GM12874 (cell line): Measurements from ENCODE around the gene CACNA2D2.

Experiments used
- TF ChIP-seq, protein P1 (sequence below): IDR thresholded peaks from 2 replicates; pipeline ENCODE4 v1.5.1; 2011; ENCODE audit warnings: low read depth, mild to moderate bottlenecking, control low read depth, low read length, moderate library complexity; ENCODE audit not compliant: insufficient read depth

The CACNA2D2 gene

DNA sequence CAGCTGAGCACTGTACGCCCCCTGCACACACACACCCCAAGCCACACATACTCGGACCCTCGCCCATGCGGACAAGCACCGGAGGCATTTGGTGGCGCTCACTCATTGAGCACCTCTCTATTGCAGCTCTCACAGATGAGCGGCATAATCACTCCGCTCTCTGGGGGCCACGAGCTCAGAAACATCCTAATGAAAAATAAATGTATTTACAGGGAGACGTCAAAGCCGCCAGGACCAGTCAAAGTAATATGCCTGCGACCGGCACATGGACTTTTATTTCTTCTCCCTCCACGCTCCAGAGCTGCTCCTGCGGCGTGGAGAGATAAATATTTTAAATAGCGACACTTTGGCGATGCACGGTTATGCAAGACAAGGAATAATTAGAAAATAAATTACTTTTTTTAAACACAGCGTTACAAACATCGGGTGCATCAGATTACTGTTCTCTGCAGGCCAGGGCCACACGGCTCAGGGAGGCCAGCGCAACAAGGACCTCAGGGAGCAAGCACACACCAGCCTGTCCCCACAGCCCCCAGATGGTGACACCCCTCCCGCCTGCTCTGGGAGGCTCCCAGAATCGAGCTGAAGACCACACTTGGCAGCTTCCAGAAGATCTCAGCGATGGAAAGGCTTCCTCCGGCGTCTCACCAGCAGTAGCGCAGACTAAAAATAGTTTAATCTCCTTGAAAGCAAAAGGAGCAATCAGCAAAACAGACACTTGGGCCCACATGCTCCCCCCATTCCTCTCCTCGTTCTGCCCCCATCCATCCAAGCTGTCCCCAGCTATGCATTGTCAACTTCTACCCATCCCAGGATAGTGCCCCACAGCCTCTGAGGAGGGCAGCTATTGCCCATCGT, 48.0 kb downstream of the CACNA2D2 start:
- TF ChIP-seq, protein P1, sequence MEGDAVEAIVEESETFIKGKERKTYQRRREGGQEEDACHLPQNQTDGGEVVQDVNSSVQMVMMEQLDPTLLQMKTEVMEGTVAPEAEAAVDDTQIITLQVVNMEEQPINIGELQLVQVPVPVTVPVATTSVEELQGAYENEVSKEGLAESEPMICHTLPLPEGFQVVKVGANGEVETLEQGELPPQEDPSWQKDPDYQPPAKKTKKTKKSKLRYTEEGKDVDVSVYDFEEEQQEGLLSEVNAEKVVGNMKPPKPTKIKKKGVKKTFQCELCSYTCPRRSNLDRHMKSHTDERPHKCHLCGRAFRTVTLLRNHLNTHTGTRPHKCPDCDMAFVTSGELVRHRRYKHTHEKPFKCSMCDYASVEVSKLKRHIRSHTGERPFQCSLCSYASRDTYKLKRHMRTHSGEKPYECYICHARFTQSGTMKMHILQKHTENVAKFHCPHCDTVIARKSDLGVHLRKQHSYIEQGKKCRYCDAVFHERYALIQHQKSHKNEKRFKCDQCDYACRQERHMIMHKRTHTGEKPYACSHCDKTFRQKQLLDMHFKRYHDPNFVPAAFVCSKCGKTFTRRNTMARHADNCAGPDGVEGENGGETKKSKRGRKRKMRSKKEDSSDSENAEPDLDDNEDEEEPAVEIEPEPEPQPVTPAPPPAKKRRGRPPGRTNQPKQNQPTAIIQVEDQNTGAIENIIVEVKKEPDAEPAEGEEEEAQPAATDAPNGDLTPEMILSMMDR = no peak

DNA sequence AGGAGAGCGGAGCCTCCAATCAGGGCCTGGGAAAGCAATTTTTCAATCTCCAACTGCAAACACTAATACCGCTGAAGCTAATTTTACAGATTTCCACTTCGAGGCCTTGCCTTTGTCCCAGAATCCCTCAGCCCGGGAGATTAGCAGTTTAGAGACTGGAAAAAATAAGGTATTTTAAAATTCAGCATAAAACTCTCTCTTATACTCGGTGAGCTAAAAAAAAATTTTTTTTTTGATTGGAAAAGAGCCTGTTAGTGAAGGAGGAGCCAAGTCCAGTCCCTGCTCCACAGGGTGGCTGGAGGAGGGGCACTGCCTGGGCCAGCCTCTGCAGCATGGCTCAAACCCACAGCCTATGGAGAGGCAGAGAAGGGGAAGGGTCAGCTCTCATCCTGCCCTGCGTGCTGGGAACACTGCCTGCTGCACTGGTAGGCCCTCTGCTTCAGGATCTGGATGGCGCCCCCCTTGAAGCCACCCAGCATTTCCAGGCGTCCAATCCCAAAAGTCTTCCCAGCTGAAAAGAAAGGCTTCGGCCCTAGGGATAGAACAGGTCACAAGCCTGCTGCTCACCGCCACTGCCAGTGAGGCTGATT, 48.9 kb downstream of the CACNA2D2 start:
- TF ChIP-seq, protein P1 = no peak

DNA sequence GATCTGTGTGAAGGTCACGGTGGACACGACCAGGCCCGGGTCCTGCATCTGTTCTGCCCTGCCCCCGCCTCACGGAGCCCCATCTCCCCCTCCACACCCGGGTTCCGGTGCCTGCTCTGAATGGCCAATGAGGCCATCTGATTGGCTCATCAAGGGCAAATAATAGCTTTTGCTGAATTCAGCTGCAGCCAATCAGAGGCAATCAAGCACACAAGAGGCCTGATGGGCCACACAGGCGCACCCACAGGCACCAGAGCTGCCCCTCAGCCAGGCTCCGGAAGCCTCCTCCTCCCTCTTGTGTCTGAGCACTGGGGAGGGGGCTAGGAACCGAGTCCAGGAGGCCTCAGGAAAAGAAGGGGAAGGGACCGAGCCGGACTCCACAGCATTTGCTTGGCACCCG, 49.5 kb downstream of the CACNA2D2 start:
- TF ChIP-seq, protein P1 = no peak

DNA sequence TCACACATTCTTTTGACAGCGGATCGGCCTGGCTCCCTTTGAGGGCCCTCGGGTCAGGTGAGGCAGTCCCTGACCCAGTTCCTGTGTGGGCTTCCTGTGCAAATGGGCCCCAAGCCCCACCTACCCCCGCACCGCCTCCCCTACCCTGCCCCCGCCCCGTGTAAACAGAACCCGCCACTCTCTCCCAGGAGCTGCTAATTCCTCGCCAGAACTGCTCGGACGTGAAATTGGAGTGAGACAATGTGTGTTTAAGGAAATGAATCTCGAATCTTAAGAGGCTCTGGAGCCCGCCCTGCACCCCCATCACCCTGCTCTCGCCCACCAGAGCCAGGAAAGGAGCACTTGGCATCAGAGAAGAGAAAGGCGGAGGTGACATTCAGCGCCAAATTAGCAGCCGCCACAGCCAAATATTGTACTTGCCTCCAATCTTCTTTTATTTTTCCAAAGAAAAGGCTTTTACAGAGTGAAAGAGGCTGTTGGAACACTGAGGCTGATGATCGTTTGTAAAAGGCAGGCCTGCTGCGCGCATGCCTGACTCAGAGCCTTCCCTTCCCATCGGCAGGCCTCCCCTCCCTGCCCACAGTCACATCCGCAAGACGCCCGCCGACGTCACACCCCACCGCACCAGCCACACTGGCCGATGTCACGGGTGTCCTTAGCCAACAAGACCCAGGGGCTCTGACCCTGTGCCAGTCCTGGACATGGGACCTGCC, 53.1 kb downstream of the CACNA2D2 start:
- TF ChIP-seq, protein P1 = no peak

DNA sequence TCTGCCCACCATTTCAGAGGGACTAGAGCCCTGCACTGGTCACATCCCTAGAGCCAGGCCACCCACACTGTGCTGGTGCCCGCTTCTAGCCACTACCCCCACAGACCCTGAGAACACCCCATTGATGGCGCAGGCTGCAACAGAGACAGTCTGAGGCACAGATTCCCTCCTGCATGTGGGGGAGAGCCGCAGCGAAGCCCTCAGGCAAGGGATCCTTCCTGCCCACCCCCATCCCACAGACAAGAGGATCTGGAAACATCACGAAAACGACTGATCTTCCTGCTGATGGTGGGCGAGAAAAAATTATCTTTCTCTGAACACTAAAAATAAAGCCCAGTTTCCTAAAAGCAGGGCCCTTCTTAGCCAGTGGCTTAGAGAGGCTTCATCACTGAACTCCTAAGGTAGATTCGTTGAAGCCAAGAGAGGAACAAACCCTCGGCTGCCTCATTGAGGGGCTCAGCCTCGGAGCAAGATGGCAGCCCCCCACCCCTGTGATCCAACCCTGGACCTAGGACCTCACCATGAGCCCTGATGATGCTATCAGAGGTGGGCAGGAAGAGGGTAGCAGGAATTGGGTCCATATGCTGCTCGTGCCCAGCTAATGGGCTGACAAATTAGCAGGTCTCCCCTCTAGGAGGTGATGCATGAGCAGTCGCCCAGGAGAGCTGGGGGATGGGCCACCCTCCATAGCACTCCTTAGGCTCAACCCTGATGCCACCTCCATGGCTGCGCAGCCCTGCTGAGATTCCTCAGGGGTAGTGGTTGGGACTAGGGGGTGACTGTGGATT, 54.5 kb downstream of the CACNA2D2 start:
- TF ChIP-seq, protein P1 = no peak

DNA sequence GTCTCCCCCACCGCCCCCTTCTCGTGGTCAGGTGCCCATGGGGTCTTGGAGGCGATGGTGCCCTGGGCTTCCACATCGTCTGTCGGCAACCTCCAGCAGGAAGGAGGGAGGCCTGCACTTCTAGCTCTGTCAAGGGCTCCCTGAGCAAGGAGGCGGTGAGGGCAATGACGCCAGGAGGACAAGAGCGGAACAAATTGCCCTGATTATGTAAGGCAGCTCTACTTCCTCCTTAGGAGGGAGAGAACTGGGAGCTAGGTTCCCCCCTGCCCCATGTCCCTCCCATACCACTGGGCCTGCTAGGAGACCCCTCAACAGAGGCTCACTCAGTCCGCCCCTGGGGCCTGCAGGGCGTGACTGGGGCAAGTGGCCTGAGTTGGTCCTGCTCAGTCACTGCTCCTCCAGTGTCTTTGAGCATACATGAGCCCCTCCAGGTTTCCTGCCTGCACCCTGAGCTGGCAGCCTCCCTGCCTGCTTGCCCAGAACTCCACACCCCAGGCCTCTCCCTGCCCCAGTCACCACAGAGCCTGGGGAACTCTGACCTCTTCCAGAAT, 56.1 kb downstream of the CACNA2D2 start:
- TF ChIP-seq, protein P1 = no peak
